Endodermal cell (in vitro differentiated cells): ENCODE measurements around the gene INF2. TPM values are rescaled to one million over a fixed set of nuclear protein-coding genes. Genes with fewer than 3 reads are reported as not detected.

Source experiments
- DNase-seq: peaks from one replicate; pipeline ENCODE4 v3.0.0-alpha.2; 2017
- H3K27ac ChIP-seq: 2 replicates; pipeline ENCODE4 v1.5.1; 2013; ENCODE audit warnings: mild to moderate bottlenecking, low read depth, low read length, moderate library complexity
- H3K27me3 ChIP-seq: 2 replicates; pipeline ENCODE4 v1.6.1; 2013; ENCODE audit warnings: mild to moderate bottlenecking, low read length, moderate library complexity; ENCODE audit not compliant: insufficient read depth, control insufficient read depth, poor library complexity, severe bottlenecking
- H3K36me3 ChIP-seq: 2 replicates; pipeline ENCODE4 v1.7.0; 2013; ENCODE audit warnings: mild to moderate bottlenecking, low read length, moderate library complexity; ENCODE audit not compliant: control insufficient read depth, insufficient read depth
- H3K4me1 ChIP-seq: one replicate; pipeline ENCODE4 v1.7.0; 2013; ENCODE audit warnings: low read length; ENCODE audit not compliant: control insufficient read depth, insufficient read depth
- H3K4me3 ChIP-seq: 2 replicates; pipeline ENCODE4 v1.5.1; 2013; ENCODE audit warnings: mild to moderate bottlenecking, low read length, moderate library complexity
- H3K9ac ChIP-seq: 2 replicates; pipeline ENCODE4 v1.6.1; 2013; ENCODE audit warnings: mild to moderate bottlenecking, low read length, moderate library complexity; ENCODE audit not compliant: poor library complexity, severe bottlenecking; ENCODE audit errors: extremely low read depth
- H3K9me3 ChIP-seq: 2 replicates; pipeline ENCODE4 v1.6.1; 2013; ENCODE audit warnings: mild to moderate bottlenecking, low read length, moderate library complexity; ENCODE audit not compliant: control insufficient read depth
- H3K27ac Mint-ChIP-seq: 2 replicates; pipeline ENCODE4 v1.8.0; 2020; ENCODE audit warnings: mixed read lengths
- H3K27me3 Mint-ChIP-seq: 2 replicates; pipeline ENCODE4 v1.8.0; 2021; ENCODE audit warnings: mild to moderate bottlenecking, mixed read lengths; ENCODE audit not compliant: insufficient read depth
- H3K36me3 Mint-ChIP-seq: 2 replicates; pipeline ENCODE4 v1.8.0; 2020; ENCODE audit warnings: low read depth, mixed read lengths
- H3K4me1 Mint-ChIP-seq: 2 replicates; pipeline ENCODE4 v1.8.0; 2020; ENCODE audit warnings: mixed read lengths
- H3K4me3 Mint-ChIP-seq: 2 replicates; pipeline ENCODE4 v1.8.0; 2020; ENCODE audit warnings: mild to moderate bottlenecking, moderate library complexity, mixed read lengths
- H3K9me3 Mint-ChIP-seq: 2 replicates; pipeline ENCODE4 v1.8.0; 2020; ENCODE audit warnings: mild to moderate bottlenecking, mixed read lengths
- WGBS, 2 experiments: methylation state at CpG; one replicate each; pipeline versions ENCODE4 v1.1.5 to v1.1.7; 2013; ENCODE audit warnings: missing lambda C conversion rate in 2 of 2, mixed read lengths in 1 of 2; ENCODE audit not compliant: insufficient coverage in 1 of 2, insufficient read length in 1 of 2; 5-methylcytosine and 5-hydroxymethylcytosine counted together
- total RNA-seq, 2 donors: library from RNA; stranded (reverse); fragmentation: NEBNext Ultra II Directional in 1 of 2; extraction: Animal tissue kit (Norgen Biotek cat#: 25700) in 1 of 2; gene quantifications; 2 replicates in 1 of 2; 3 replicates in 1 of 2; pipeline ENCODE4 v1.2.1, GENCODE V29; 2021
- TF ChIP-seq, protein P1 (sequence below): fragments of 200-600 bp; sonication (generic); conservative IDR thresholded peaks from 2 replicates; pipeline ENCODE4 v1.5.0; 2021; ENCODE audit warnings: antibody characterized with exemption, mild to moderate bottlenecking

Gene INF2
- total RNA-seq, 2 donors from 2014 or later = 99.7 to 114 TPM

DNA sequence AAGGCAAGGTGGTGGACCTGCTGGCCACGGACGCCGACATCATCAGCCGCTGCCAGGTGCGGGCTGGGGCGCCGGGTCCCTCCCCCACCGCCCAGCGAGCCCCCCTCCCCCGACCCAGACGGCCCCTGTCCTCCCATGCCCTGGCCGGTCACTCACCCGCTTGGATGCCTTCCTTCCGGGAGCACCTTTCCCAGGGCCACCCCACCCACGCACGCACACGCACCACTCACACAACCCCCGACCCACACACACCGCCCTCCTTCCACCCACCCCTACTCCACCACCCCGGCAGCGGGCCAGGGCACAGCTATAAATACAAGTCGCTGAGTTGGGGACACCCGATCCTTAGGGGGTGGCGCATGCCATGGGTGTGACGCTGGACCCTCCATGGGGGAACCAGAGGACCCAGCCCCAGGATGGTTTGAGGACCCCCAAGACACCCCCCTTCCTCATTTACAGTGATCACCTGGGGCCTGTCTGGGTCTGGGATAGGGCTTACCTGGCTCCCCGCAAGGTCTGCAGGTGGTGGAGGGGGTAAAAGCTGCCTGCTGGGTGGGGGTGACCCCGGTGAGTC, 35.1 kb downstream of the INF2 start:
- H3K27ac ChIP-seq = no peak overlapping the region
- H3K27me3 Mint-ChIP-seq = peaks cover 14% of the 10 kb centered on the region
- no peaks in the 10 kb centered on the region for H3K9me3 Mint-ChIP-seq
- peak overlapping the region; percentile 80 for H3K4me3 ChIP-seq
- H3K27me3 ChIP-seq = no peaks in the 10 kb centered on the region
- H3K36me3 ChIP-seq = no peaks in the 10 kb centered on the region
- H3K9ac ChIP-seq = peak overlapping the region; percentile 34
- peak overlapping the region; percentile 62 for H3K4me3 Mint-ChIP-seq
- WGBS, 2 experiments = 11 to 35% methylated on average over 7 to 27 of the region's 27 CpGs
- TF ChIP-seq, protein P1, sequence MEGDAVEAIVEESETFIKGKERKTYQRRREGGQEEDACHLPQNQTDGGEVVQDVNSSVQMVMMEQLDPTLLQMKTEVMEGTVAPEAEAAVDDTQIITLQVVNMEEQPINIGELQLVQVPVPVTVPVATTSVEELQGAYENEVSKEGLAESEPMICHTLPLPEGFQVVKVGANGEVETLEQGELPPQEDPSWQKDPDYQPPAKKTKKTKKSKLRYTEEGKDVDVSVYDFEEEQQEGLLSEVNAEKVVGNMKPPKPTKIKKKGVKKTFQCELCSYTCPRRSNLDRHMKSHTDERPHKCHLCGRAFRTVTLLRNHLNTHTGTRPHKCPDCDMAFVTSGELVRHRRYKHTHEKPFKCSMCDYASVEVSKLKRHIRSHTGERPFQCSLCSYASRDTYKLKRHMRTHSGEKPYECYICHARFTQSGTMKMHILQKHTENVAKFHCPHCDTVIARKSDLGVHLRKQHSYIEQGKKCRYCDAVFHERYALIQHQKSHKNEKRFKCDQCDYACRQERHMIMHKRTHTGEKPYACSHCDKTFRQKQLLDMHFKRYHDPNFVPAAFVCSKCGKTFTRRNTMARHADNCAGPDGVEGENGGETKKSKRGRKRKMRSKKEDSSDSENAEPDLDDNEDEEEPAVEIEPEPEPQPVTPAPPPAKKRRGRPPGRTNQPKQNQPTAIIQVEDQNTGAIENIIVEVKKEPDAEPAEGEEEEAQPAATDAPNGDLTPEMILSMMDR = no peak
- H3K9me3 ChIP-seq = no peaks in the 10 kb centered on the region
- no peak overlapping the region for H3K27ac Mint-ChIP-seq
- no peak for DNase-seq
- peaks cover 9% of the 10 kb centered on the region for H3K36me3 Mint-ChIP-seq
- no peaks in the 10 kb centered on the region for H3K4me1 ChIP-seq
- peaks cover 4% of the 10 kb centered on the region for H3K4me1 Mint-ChIP-seq

DNA sequence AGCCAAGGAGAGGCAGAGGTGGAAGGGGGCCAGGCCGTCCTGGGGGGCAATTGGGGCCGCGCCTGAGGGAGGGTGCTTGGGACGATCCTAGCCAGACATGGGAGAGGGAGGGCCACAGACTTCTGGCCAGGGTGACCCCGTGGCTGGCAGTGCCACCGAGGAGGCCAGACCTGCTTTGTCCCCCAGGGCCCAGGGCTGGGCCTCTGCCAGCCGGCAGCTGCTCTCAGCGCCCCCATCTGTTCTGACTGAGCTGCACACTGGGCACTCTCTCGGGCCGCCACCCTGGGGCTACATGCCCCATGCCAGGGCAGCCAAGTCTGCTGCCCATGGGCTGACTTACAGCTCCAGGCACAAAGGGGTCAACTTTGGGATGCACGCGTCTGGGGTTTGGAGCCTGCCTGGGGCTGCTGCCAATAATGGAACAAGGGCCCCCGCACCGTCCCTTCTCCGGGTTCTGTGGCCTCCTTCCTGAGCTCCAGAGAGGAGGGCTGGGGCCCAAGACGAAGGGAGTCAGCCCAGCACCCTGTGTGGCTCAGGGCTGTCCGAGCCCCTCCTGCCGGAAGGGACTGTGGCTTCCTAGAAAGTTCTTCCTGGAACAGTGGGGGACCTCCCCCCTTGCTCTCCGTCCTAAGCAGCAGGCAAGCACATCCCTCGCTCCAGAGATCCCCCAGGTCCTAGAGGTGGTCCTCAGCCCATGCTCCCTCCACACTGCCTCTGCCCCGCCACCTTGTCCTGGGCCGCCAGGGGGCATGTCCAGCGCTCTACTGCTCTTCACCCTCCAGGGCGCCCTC, 35.8 kb downstream of the INF2 start:
- Histone ChIP-seq H3K4me3 (peak overlapping the region; percentile 80), H3K27me3 (no peaks in the 10 kb centered on the region), H3K36me3 (no peaks in the 10 kb centered on the region), H3K27ac (no peak overlapping the region), H3K4me1 (no peaks in the 10 kb centered on the region), H3K9ac (peak overlapping the region; percentile 34), H3K9me3 (no peaks in the 10 kb centered on the region)
- peaks cover 4% of the 10 kb centered on the region for H3K4me1 Mint-ChIP-seq
- TF ChIP-seq, protein P1 = peak; percentile 70
- no peak overlapping the region for H3K27ac Mint-ChIP-seq
- H3K9me3 Mint-ChIP-seq = no peaks in the 10 kb centered on the region
- H3K4me3 Mint-ChIP-seq = peak overlapping the region; percentile 62
- H3K27me3 Mint-ChIP-seq = peaks cover 14% of the 10 kb centered on the region
- 41 to 44% methylated on average over 18 to 24 of the region's 24 CpGs for WGBS, 2 experiments
- peaks cover 4% of the 10 kb centered on the region for H3K36me3 Mint-ChIP-seq
- peak; percentile 89 for DNase-seq

DNA sequence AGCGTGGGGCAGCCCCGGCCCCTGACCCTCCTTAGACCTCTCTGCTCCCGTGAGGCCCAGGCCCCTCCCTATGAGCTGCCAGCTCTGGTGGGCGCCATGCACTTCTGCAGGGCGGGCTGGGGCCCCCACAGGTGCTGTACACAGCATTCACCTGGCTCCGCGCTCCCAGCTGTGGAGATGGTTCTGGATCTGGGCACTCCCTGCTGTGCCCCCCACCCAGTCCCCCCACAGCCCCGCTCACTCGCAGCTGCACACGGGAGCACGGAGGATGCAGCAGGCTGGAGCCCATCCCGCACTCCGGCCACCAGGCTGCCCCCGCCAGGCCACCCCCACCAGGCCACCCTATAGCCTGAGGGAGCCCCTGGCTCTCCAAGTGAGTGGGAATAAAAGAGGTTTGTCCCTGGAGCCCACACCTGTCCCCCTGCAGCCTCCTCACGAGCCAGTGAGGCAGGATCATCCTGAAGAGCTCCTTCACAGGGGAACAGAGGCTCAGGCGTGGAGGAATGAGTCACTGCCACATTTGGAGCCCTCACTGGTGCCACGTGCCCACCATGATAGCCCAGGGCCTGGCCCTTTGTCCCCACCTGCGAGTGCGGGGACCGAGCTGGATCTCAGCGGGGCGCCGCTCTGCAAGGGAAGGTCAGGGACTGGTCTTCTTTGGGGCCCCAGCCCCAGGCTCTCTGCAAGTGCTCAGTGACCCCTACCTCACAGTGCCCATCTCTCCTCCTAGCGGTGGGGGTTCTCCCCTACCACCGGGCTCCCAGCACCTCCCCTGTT, 36.5 kb downstream of the INF2 start:
- DNase-seq = no peak
- H3K36me3 Mint-ChIP-seq = peaks cover 4% of the 10 kb centered on the region
- 86 to 93% methylated on average over 13 to 25 of the region's 25 CpGs for WGBS, 2 experiments
- Histone ChIP-seq H3K4me3 (no peak overlapping the region), H3K9ac (no peak overlapping the region), H3K4me1 (no peaks in the 10 kb centered on the region), H3K9me3 (no peaks in the 10 kb centered on the region), H3K36me3 (no peaks in the 10 kb centered on the region), H3K27me3 (no peaks in the 10 kb centered on the region), H3K27ac (no peak overlapping the region)
- peak overlapping the region; percentile 62 for H3K4me3 Mint-ChIP-seq
- TF ChIP-seq, protein P1 = no peak
- no peaks in the 10 kb centered on the region for H3K9me3 Mint-ChIP-seq
- H3K27me3 Mint-ChIP-seq = peaks cover 14% of the 10 kb centered on the region
- H3K4me1 Mint-ChIP-seq = peaks cover 4% of the 10 kb centered on the region
- no peak overlapping the region for H3K27ac Mint-ChIP-seq
